Endothelial cell of umbilical vein (primary cell): ENCODE results near the gene KIF26B. TPM values are rescaled to one million over a fixed set of nuclear protein-coding genes. Genes with fewer than 3 reads are reported as not detected.

Experiments used
- BruUV-seq: library from RNA; stranded (reverse); fragments of 400-500 nt; replicated peaks from 2 replicates; lab custom pipeline; 2021; lab: Mats Ljungman, UMichigan
- CTCF ChIA-PET: fragments of 300-600, 350-600 bp; sonication (Branson Sonifier 250); formaldehyde crosslinking; loops from one replicate; lab custom pipeline; 2021; ENCODE audit warnings: antibody characterized with exemption, inconsistent platforms; lab: Charles Lee
- POLR2A ChIA-PET: fragments of 300-600, 350-600 bp; sonication (Branson Sonifier 250); formaldehyde crosslinking; loops from one replicate; lab custom pipeline; 2021; ENCODE audit warnings: antibody characterized with exemption, inconsistent platforms; lab: Charles Lee
- DNase-seq: peaks from one replicate; pipeline ENCODE4 v3.0.0-alpha.2; 2011; ENCODE audit warnings: low read depth, low spot score
- FAIRE-seq: peaks from 2 replicates; lab custom pipeline; 2011; peaks lifted over from hg19 to GRCh38; lab: Jason Lieb, UNC
- H2AFZ ChIP-seq: 2 replicates; pipeline ENCODE4 v1.6.0; 2012; ENCODE audit warnings: low read depth, low read length, control low read depth, inconsistent platforms
- H3K27ac ChIP-seq: 2 replicates; pipeline ENCODE4 v1.5.1; 2011; ENCODE audit warnings: low read depth, mild to moderate bottlenecking, control low read depth, low read length, moderate library complexity; ENCODE audit not compliant: insufficient read depth
- H3K27me3 ChIP-seq, 2 experiments: 2 replicates each; pipeline versions ENCODE4 v1.6.0 to v1.6.1; 2011; ENCODE audit warnings: low read length in 2 of 2, mixed read lengths in 1 of 2; ENCODE audit not compliant: control insufficient read depth in 2 of 2, insufficient read depth in 2 of 2
- H3K36me3 ChIP-seq, 2 experiments: 2 replicates in 1 of 2; 3 replicates in 1 of 2; pipeline ENCODE4 v1.5.1; 2011; ENCODE audit warnings: low read length in 2 of 2, mild to moderate bottlenecking in 1 of 2, moderate library complexity in 1 of 2; ENCODE audit not compliant: control insufficient read depth in 2 of 2, insufficient read depth in 2 of 2; ENCODE audit errors: extremely low read depth in 1 of 2
- H3K4me1 ChIP-seq: 3 replicates; pipeline ENCODE4 v1.5.1; 2011; ENCODE audit warnings: mild to moderate bottlenecking, low read length; ENCODE audit not compliant: control insufficient read depth, insufficient read depth; ENCODE audit errors: extremely low read depth
- H3K4me2 ChIP-seq: 2 replicates; pipeline ENCODE4 v1.6.1; 2011; ENCODE audit warnings: low read length, control low read depth, mixed read lengths; ENCODE audit not compliant: insufficient read depth
- H3K4me3 ChIP-seq, 3 experiments: fragments of 200-600 bp in 1 of 3; sonication (generic), shearing (Covaris generic) in 1 of 3; replicated peaks in 1 of 3; 2 replicates each; pipeline ENCODE4 v1.5.1; 2011 to 2016; ENCODE audit warnings: control low read depth in 3 of 3, low read length in 3 of 3, mild to moderate bottlenecking in 2 of 3, inconsistent platforms in 1 of 3, low read depth in 1 of 3, moderate library complexity in 1 of 3; ENCODE audit not compliant: insufficient read depth in 1 of 3
- H3K79me2 ChIP-seq: 2 replicates; pipeline ENCODE4 v1.6.0; 2012; ENCODE audit warnings: low read length, inconsistent platforms; ENCODE audit not compliant: control insufficient read depth, insufficient read depth
- H3K9ac ChIP-seq: replicated peaks from 2 replicates; pipeline ENCODE3; 2011; ENCODE audit warnings: low read length, control low read depth; ENCODE audit not compliant: insufficient read depth; ENCODE audit errors: extremely low read depth
- H3K9me1 ChIP-seq: replicated peaks from 3 replicates; pipeline ENCODE4 v1.6.0; 2011; ENCODE audit warnings: mild to moderate bottlenecking, low read length; ENCODE audit not compliant: control insufficient read depth, insufficient read depth; ENCODE audit errors: extremely low read depth
- H3K9me3 ChIP-seq: replicated peaks from 2 replicates; pipeline ENCODE4 v1.5.1; 2012; ENCODE audit warnings: low read length, inconsistent platforms; ENCODE audit not compliant: control insufficient read depth, insufficient read depth
- H4K20me1 ChIP-seq: replicated peaks from 2 replicates; pipeline ENCODE3; 2011; ENCODE audit warnings: mild to moderate bottlenecking, low read length; ENCODE audit not compliant: control insufficient read depth, insufficient read depth; ENCODE audit errors: extremely low read depth
- CTCF ChIP-seq, 2 donors: IDR thresholded peaks; 1 replicate in 1 of 2; 2 replicates in 1 of 2; pipeline ENCODE4 v1.5.1; 2011; ENCODE audit warnings: low read length in 2 of 2, mild to moderate bottlenecking in 2 of 2, moderate library complexity in 2 of 2, control low read depth in 1 of 2, inconsistent platforms in 1 of 2, low read depth in 1 of 2; ENCODE audit not compliant: insufficient read depth in 1 of 2; ENCODE audit errors: extremely low read depth in 1 of 2
- EZH2 ChIP-seq: IDR thresholded peaks from 2 replicates; pipeline ENCODE4 v1.6.1; 2012; ENCODE audit warnings: borderline replicate concordance, low read depth, mild to moderate bottlenecking, moderate library complexity, low read length, inconsistent platforms; ENCODE audit not compliant: severe bottlenecking
- GATA2 ChIP-seq: IDR thresholded peaks from 2 replicates; pipeline ENCODE4 v1.7.0; 2011; ENCODE audit warnings: low read depth, mild to moderate bottlenecking, moderate library complexity, mixed read lengths, low read length; ENCODE audit not compliant: insufficient read length, insufficient read depth
- JUN ChIP-seq: IDR thresholded peaks from 2 replicates; pipeline ENCODE4 v1.6.1; 2011; ENCODE audit warnings: borderline replicate concordance, low read depth; ENCODE audit not compliant: insufficient read length, insufficient read depth
- POLR2A ChIP-seq: IDR thresholded peaks from 2 replicates; pipeline ENCODE4 v1.6.1; 2012; ENCODE audit warnings: low read depth, mild to moderate bottlenecking, control low read depth, low read length
- POLR2AphosphoS5 ChIP-seq: IDR thresholded peaks from 2 replicates; pipeline ENCODE4 v1.6.1; 2012; ENCODE audit warnings: low read depth, mild to moderate bottlenecking, control low read depth, low read length, moderate library complexity; ENCODE audit not compliant: insufficient read depth
- dilution Hi-C: fragments of 300-500 bp; cut with MboI; formaldehyde crosslinking; loops from one replicate; pipeline ENCODE4 v1.15.0; 2019; ENCODE audit warnings: low sequenced_read_pairs; ENCODE audit not compliant: extremely low pct_ligation_motif_present
- intact Hi-C: fragments of 100-400 bp; cut with micrococcal nuclease; formaldehyde crosslinking; loops from one replicate; pipeline ENCODE4 v1.10.0; 2022
- polyA plus RNA-seq, 4 experiments: library from polyadenylated mRNA; depleted of rRNA in 3 of 4; stranded (reverse) in 3 of 4; unstranded in 1 of 4; fragments of >200 nt; gene quantifications; 2 replicates each; pipeline versions ENCODE4 v1.2.1 to v1.2.3, GENCODE V29; 2011 to 2012; ENCODE audit warnings: missing spikeins in 1 of 4
- total RNA-seq: library from RNA; stranded (reverse); gene quantifications from 2 replicates; pipeline ENCODE4 v1.2.3, GENCODE V29; 2021

The KIF26B gene
- total and polyA plus RNA-seq, 2 donors (not counting 3 experiments of a cell fraction or from before 2014, with no cell fraction given), result 0.04 to 0.49 TPM

- H3K27ac ChIP-seq, result no peak overlapping the region
- ChIA-PET CTCF (no interaction called here), POLR2A (no interaction called here)
- no peak overlapping the region for H3K4me2 ChIP-seq
- no peak overlapping the region for H3K4me3 ChIP-seq
- no TSS peak for BruUV-seq
- no peaks in the 10 kb centered on the region for H3K9me1 ChIP-seq
- no peaks in the 10 kb centered on the region for H3K36me3 ChIP-seq
- dilution Hi-C loops (no loop called here), intact Hi-C loops (no loop called here)
- H3K79me2 ChIP-seq, result no peaks in the 10 kb centered on the region
- H3K27me3 ChIP-seq, result no peaks in the 10 kb centered on the region
- no peak for DNase-seq
- no peak for FAIRE-seq
- TF ChIP-seq POLR2A, result no peak
- no peak for TF ChIP-seq EZH2
- TF ChIP-seq POLR2AphosphoS5, result no peak
- TF ChIP-seq CTCF (IDR thresholded peaks at IDR 0.05; ENCODE audit: extremely low read depth in 1 of 2, insufficient read depth in 1 of 2, low read depth in 1 of 2, low read length in 2 of 2), result no peak
- no peaks in the 10 kb centered on the region for H3K4me1 ChIP-seq
- H4K20me1 ChIP-seq, result no peaks in the 10 kb centered on the region
- H3K9me3 ChIP-seq, result no peaks in the 10 kb centered on the region
- no peak overlapping the region for H3K9ac ChIP-seq
- H2AFZ ChIP-seq, result no peak overlapping the region
Measured at GRCh38 chr1:245475126-245475525, 320.3 kb downstream of the KIF26B start.

DNA sequence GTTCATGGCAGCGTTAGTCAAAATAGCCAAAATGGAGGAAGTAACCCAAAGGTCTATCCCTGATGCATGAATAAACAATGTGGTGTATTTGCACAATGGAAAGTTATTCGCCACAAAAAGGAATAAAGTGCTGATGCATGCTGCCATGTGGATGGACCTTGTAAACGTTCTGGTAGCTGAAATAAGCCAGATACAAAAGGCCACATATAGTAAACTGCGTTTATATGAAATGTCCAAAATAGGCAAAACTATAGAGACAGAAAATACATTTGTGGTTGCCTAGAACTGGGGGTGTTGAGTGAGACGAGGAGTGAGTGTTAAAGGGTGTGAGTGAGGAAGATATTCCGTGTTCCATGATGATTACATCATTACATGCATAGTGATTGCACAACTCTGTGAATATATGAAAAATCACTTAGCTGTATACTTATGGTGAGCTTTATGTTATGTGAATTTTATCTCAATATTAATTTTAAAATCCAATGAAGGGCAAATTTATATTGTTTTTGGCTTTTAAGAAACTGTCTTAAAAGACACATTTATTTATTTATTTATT lies 321.3 kb downstream of the KIF26B start:
- H3K9me3 ChIP-seq, result no peaks in the 10 kb centered on the region
- dilution Hi-C loops, result no loop called here
- no peak overlapping the region for H3K9ac ChIP-seq
- no peak overlapping the region for H3K27ac ChIP-seq
- H3K4me3 ChIP-seq, result no peak overlapping the region
- BruUV-seq, result no TSS peak
- H2AFZ ChIP-seq, result no peak overlapping the region
- H3K4me2 ChIP-seq, result no peak overlapping the region
- H3K27me3 ChIP-seq, result no peaks in the 10 kb centered on the region
- no peaks in the 10 kb centered on the region for H4K20me1 ChIP-seq
- H3K4me1 ChIP-seq, result no peaks in the 10 kb centered on the region
- FAIRE-seq (no peak), DNase-seq (no peak)
- no peaks in the 10 kb centered on the region for H3K36me3 ChIP-seq
- CTCF ChIA-PET, result no interaction called here
- TF ChIP-seq JUN, result no peak
- no peak for TF ChIP-seq POLR2A
- TF ChIP-seq POLR2AphosphoS5, result no peak
- no peak for TF ChIP-seq GATA2
- no peak for TF ChIP-seq EZH2
- POLR2A ChIA-PET, result no interaction called here
- H3K9me1 ChIP-seq, result no peaks in the 10 kb centered on the region
- intact Hi-C loops, result no loop called here
- no peaks in the 10 kb centered on the region for H3K79me2 ChIP-seq
